ENCODE results near the gene SCN8A. TPM values are rescaled to one million over a fixed set of nuclear protein-coding genes. Genes with fewer than 3 reads are reported as not detected.
"Not testable (repeated sequence)": the region's sequence is repeated elsewhere in the genome, so short reads cannot be mapped to it uniquely, and the experiment has no call there.

The SCN8A gene
- total RNA-seq, 1 donor from 2014 or later = 7.1 TPM

DNA sequence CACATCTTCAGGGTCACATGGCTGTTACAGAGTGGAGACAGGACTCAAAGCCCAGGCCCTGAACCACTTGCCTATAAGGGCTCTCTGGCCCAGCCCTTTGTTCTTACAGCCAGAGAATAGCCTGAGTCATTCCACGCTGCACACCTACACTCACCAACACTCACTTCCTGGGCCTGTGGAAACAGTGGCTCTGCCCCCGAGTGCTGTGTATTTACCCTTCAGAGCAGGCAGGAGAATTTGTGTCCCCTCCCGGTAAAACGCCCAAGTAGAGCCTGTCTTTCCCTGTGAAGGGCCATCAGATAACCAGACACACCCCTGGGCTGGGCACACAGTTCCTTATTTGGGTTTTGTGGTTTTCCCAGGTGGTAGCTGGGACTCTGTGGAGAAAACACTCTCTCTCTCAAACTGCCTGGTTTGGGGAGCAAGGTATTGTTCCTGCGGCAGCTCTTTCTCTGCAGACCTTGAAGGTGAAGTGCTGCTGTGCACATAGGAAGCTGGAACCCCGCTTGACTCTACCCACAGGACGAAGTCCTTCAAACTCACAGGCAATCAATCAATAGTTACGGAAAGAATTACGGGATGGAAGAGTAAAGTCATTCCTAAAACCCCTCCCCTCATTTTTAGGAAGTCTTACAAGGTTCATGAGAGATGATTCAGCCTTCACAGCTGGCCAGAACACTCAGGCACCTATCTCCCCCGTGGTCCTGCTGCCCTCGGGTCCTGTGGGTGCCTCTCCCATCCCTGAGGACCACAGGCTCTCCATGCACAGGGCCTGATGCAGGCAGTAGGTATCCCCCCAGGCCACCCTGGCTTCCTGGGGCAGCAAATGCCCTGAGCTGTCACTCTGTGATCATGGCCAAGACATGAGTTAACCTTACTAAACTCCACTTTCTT is 237.1 kb downstream of the SCN8A start:
- no peak for DNase-seq (ENCODE audit: extremely low read depth, low read depth, low spot score)

DNA sequence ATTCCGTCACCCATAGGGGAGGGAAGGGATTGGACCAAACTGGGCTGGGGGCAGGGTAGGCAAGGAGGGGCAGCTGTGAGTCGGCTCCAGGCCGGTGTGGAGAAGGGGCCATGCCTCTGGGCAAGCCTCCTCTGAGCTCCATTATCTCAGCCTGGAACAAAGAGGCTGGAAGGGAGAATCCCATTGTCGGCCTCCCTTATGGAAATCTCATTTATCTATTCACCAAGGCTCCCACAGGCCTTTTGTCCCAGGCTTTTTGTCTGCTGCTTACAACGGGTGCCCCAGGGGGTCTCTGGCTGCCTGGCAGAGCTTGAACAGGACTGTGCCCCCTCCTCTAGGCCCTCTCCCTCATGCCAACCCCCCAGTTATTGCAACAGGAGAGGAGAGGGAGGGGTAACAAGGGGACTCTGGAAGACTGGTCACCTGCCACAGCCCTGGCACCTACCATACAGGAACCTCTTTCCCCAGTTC is 238.0 kb downstream of the SCN8A start:
- no peak for DNase-seq (ENCODE audit: extremely low read depth, low read depth, low spot score)

GRCh38 chr12:51829641-51830040 is 238.6 kb downstream of the SCN8A start:
- no peak for DNase-seq (ENCODE audit: extremely low read depth, low read depth, low spot score)

GRCh38 chr12:51831817-51832216 is 240.8 kb downstream of the SCN8A start:
- DNase-seq (ENCODE audit: extremely low read depth, low read depth, low spot score) = not testable (repeated sequence)

DNA sequence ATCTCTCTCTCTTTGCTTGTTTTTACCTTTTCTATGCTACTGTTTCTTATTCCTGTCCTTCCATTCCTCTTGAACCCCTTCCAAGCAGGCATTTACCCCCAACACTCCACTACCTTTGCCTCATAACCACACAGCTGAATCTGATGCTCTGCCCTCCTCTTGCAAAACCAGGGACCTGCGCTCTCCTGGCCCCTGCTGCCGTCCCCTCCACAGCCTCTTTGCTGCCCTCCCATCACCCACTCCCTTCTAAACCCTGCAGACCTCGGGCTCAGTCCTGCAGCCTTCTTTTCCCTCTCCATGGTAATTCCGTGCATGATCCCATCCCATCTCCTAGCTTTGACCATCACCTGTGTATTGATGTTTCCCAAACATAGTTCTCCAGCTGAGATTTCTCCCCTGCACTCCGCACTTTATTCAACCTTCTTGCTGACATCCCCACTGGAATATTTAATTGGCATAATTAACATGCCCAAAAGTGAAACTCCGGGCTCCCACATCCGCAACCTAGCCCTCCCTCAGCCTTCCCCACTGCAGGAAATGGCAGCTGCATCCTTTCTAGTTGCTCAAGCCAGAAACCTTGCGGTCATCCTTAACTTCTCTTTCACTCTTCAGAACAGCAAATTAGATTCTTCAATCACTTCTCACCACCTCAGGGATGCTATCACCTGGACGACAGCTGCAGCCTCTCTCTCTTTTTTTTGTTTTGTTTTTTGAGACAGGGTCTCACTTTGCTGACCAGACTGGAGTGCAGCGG is 241.5 kb downstream of the SCN8A start:
- DNase-seq (ENCODE audit: extremely low read depth, low read depth, low spot score) = no peak

DNA sequence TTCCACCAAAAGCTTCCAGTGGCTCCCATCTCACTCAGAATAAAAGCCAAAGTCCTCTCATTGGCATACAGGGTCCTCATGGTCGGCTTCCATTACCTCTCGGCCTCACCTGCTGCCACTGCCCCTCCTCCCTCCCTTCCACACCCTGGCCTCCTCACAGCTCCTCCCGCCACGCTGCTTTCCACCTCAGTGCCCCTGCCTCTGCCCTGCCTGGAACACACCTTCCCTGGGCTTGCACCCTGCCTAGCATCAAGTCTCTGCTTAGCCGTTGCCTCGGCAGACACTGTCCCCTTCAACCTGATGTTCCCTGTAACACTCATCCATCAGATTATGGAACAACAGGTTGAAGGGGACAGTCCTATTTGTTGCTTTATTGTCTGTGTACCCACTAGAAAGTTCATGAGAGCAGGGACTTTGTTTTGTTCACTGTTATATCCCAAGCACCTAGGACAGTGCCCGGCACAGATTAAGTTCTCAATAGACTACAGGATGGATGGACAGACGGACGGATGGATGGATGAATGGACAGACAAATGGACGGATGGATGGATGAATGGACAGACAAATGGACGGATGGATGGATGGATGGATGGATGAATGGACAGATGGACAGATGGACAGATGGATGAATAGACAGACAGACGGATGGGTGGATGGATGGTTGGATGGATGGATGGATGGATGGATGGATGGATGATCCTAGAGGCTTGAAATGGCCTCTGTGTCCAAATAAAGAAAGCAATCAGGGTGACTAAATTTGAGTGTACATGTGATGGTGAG is 242.6 kb downstream of the SCN8A start:
- DNase-seq (ENCODE audit: extremely low read depth, low read depth, low spot score) = no peak

GRCh38 chr12:51834411-51834810 is 243.4 kb downstream of the SCN8A start:
- no peak for DNase-seq (ENCODE audit: extremely low read depth, low read depth, low spot score)

- DNase-seq (ENCODE audit: extremely low read depth, low read depth, low spot score) = no peak
These were observed 245.2 kb downstream of the SCN8A start for GRCh38 chr12:51836041-51836826.

DNA sequence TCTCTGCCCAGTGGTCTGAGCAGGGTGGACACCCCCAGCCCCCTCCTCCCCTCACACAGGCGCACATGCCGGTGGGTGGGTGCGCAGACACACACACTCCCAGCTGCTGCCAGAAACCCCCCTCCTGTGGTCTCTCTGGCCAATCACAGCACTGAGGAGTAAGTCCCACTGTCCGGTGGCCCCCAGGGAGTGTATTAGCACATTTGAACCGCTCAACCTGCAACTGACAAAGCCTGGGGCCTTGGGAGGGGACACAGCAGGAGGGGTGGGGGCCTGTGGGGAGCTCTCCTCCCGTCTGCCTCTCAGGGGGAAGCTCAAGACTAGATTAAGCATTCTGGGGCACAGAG is 245.8 kb downstream of the SCN8A start:
- no peak for DNase-seq (ENCODE audit: extremely low read depth, low read depth, low spot score)

DNA sequence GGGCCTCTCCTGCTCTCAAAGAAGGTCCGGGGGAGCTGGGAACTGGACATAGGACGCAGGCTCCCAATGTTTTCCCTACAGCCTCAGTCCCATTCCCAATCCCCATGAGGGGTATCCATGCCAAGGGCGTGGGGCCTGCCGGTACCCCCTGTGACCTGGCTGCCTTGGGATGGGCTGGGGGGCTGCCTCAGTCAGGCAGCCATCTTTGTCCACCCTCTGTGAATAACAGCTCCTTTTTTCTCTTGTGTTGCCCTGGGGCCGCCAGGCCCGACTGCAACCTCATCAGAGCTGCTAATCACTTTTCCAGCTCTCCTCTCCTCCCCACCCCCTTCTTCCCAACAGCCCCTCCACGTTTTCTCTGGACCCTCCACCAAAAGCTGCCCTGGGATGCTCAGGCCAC is 246.3 kb downstream of the SCN8A start:
- DNase-seq (ENCODE audit: extremely low read depth, low read depth, low spot score) = no peak

GRCh38 chr12:51838036-51838435 is 247.0 kb downstream of the SCN8A start:
- no peak for DNase-seq (ENCODE audit: extremely low read depth, low read depth, low spot score)

GRCh38 chr12:51838762-51839161 is 247.7 kb downstream of the SCN8A start:
- no peak for DNase-seq (ENCODE audit: extremely low read depth, low read depth, low spot score)

DNA sequence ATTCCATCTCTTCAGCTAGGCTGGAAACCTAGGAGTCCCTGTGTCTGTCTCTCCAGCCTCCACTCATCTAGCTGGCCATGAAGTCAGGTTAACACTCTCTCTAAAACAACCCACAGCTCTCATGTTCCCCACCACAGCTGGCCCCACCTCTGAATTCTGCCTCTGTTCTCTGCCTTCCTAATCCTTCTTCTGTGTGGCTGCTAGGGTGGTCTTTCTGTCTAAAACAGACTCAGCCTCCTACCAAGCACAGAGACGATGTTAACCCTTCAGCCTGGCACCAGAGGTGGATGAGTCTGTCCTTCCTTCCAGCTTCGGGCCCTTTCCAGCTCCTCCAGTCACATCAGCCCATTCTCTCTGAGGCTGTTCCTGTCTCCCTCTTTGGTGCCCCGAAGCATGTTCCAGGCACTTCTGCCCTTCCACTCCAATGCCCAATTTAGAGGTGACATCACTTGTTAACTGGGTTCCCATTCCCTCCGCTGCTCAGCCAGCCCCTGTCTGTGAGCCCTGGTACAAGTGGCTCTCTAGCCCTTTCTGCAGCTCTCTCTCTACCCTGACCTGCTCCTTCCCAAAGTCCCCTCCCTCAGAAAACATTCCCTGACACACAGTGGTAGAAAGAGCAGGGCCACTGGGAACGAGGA is 248.4 kb downstream of the SCN8A start:
- DNase-seq (ENCODE audit: extremely low read depth, low read depth, low spot score) = no peak

GRCh38 chr12:51840966-51841365 is 249.9 kb downstream of the SCN8A start:
- no peak for DNase-seq (ENCODE audit: extremely low read depth, low read depth, low spot score)

DNA sequence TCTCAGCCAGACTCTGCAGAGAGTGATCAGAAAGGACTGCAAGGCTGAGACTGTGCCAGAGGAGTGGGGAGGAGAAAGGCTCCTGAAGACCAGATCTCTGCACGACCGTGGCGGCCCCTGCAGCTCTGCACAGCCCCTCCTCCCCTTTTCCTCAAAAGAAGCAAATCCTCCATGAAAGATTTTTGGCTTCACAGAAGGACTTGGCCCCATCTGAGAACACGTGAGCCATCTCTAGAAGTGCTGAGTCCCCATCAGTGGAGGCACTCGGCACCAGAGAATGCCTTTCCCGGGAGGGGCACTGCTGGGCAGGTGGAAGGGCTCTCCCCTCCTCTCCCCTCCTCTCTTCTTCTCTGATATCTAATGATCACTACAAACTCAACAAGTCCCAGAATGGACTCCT is 250.7 kb downstream of the SCN8A start:
- no peak for DNase-seq (ENCODE audit: extremely low read depth, low read depth, low spot score)

DNA sequence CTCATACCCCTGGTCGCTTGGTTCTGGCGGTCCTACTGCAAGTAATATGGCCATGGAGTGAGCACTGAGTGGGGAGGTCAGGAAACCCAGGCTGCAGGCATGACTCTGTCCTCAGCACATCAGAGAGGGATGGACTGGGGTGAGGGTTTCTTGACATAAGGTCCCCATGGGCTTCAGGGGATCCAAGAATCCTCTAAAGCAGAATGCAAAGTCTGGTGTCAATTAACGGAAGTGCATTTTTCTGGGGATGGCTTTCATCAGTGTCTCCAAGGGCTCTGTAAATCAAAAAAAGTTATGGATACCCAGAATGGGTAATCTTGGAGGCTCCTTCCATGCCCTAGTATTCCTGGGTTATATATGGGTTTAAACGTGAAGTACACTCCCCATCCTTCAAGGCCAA is 253.8 kb downstream of the SCN8A start:
- no peak for DNase-seq (ENCODE audit: extremely low read depth, low read depth, low spot score)

GRCh38 chr12:51845482-51845881 is 254.4 kb downstream of the SCN8A start:
- DNase-seq (ENCODE audit: extremely low read depth, low read depth, low spot score) = no peak

DNA sequence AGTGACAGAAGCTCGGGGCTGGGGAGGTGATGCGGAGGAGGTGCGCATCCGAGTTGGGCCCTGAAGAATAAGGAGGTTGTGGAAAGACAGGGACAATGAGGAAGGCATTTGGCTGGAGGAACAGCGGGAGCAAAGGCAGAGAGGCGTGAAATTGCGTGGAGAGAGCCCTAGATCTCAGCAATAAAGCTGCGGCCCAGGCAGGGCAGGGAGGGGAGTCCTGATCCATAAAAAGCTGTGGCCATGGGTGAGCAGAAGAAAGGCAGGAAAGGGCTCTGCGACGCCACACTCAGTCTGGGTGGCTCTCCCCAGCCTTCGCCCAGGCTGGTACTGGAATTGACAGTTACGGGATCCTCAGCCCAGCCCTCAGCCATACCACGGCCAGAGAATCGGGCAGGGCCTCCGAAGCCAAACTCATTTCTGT is 255.2 kb downstream of the SCN8A start:
- no peak for DNase-seq (ENCODE audit: extremely low read depth, low read depth, low spot score)

DNA sequence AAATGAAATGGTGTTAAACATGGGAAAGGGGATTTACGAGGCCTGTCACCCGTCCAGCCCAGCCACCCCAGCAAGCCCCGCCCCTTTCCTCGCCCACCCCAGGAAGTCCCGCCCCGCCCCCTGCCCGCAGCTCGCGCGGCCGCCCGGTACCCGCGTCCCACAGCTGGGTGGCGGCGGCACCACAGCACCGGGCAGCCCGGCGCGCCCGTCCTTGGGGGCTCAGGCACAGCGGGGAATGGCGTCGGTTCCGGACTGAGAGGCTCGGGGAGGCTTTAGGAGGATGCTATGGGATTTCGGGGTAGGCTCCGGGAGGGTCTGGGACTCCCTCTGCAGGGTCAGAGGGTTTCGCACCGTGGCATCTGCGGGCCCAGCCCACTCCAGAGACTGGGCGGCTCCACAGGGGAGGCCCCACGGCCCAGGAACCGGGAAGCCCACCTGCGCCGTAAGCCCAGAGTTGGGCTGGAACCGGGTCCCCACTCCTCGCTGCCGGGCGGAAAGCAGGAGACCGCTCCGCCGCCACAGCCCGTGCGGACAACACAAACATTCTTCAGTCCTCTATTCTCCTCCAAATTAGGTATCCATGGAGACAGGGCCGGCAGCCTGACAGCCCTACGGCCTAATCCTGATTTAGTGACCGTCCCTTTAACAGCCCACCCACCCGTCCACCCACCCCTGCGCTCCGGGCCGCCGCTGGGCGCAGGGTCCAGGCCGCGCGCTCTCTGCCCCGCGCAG is 256.0 kb downstream of the SCN8A start:
- no peak for DNase-seq (ENCODE audit: extremely low read depth, low read depth, low spot score)
